ENCODE measurements around the gene SFXN5.
"Not testable (repeated sequence)": the region's sequence is repeated elsewhere in the genome, so short reads cannot be mapped to it uniquely, and the experiment has no call there.

The SFXN5 gene

GRCh38 chr2:73100956-73101355, 29.4 kb upstream of the SFXN5 start:
- no peak for DNase-seq

GRCh38 chr2:73099486-73099885, 28.0 kb upstream of the SFXN5 start:
- DNase-seq: no peak

- DNase-seq: no peak
Observed at GRCh38 chr2:73095910-73096309, 24.4 kb upstream of the SFXN5 start.

GRCh38 chr2:73093601-73094218, 22.2 kb upstream of the SFXN5 start:
- DNase-seq: not testable (repeated sequence)

- peak; percentile 54 for DNase-seq
Observed at GRCh38 chr2:73092146-73092783, 20.8 kb upstream of the SFXN5 start.

- DNase-seq: peak; percentile 56
Observed at GRCh38 chr2:73091696-73092095, 20.2 kb upstream of the SFXN5 start.

- no peak for DNase-seq
Observed at GRCh38 chr2:73091164-73091563, 19.7 kb upstream of the SFXN5 start.

GRCh38 chr2:73089270-73090030, 17.9 kb upstream of the SFXN5 start:
- no peak for DNase-seq

- DNase-seq: no peak
Observed at GRCh38 chr2:73088703-73089102, 17.2 kb upstream of the SFXN5 start.

- DNase-seq: no peak
Observed at GRCh38 chr2:73088211-73088610, 16.7 kb upstream of the SFXN5 start.

GRCh38 chr2:73087311-73087710, 15.8 kb upstream of the SFXN5 start:
- no peak for DNase-seq

- peak; percentile 85 for DNase-seq
Observed at GRCh38 chr2:73085691-73086090, 14.2 kb upstream of the SFXN5 start.

- DNase-seq: no peak
Observed at GRCh38 chr2:73084971-73085370, 13.5 kb upstream of the SFXN5 start.

- no peak for DNase-seq
Observed at GRCh38 chr2:73083886-73084800, 12.6 kb upstream of the SFXN5 start.

GRCh38 chr2:73082523-73083410, 11.3 kb upstream of the SFXN5 start:
- DNase-seq: no peak

- peak; percentile 10 for DNase-seq
Observed at GRCh38 chr2:73081181-73081671, 9.7 kb upstream of the SFXN5 start.

GRCh38 chr2:73080321-73081131, 9.0 kb upstream of the SFXN5 start:
- no peak for DNase-seq

- DNase-seq: no peak
Observed at GRCh38 chr2:73079636-73080035, 8.1 kb upstream of the SFXN5 start.

GRCh38 chr2:73078457-73079411, 7.2 kb upstream of the SFXN5 start:
- DNase-seq: no peak

GRCh38 chr2:73077424-73077795, 5.9 kb upstream of the SFXN5 start:
- no peak for DNase-seq
